Activated CD4-positive, alpha-beta memory T cell treated with anti-CD3 and anti-CD28 coated beads, Interleukin-2, amount 10 ng/mL, durations not matched to agents 7 days and 5 days (primary cell): ENCODE measurements around the gene KDM4F. TPM values are rescaled to one million over a fixed set of nuclear protein-coding genes. Genes with fewer than 3 reads are reported as not detected.
"Not testable (repeated sequence)": the region's sequence is repeated elsewhere in the genome, so short reads cannot be mapped to it uniquely, and the experiment has no call there.

Source experiments
- CTCF ChIA-PET: fragments of 350-600 bp; sonication (Branson Sonifier 250); formaldehyde crosslinking; loops from one replicate; lab custom pipeline; 2021; ENCODE audit warnings: antibody characterized with exemption, inconsistent platforms; lab: Charles Lee
- POLR2A ChIA-PET: fragments of 350-600 bp; sonication (Branson Sonifier 250); formaldehyde crosslinking; loops from one replicate; lab custom pipeline; 2021; ENCODE audit warnings: antibody characterized with exemption; lab: Charles Lee
- DNase-seq: peaks from one replicate; pipeline ENCODE4 v3.0.0-alpha.2; 2020
- H3K27ac Mint-ChIP-seq: one replicate; pipeline ENCODE4 v1.8.0; 2021; ENCODE audit warnings: mild to moderate bottlenecking, mixed read lengths
- H3K27me3 Mint-ChIP-seq: one replicate; pipeline ENCODE4 v1.8.0; 2021; ENCODE audit warnings: mixed read lengths
- H3K36me3 Mint-ChIP-seq: one replicate; pipeline ENCODE4 v1.8.0; 2021; ENCODE audit warnings: low read depth, mixed read lengths
- H3K4me1 Mint-ChIP-seq: one replicate; pipeline ENCODE4 v1.8.0; 2021; ENCODE audit warnings: mixed read lengths
- H3K4me3 Mint-ChIP-seq: one replicate; pipeline ENCODE4 v1.8.0; 2021; ENCODE audit warnings: mild to moderate bottlenecking, mixed read lengths
- H3K9me3 Mint-ChIP-seq: one replicate; pipeline ENCODE4 v1.8.0; 2021; ENCODE audit warnings: mixed read lengths
- total RNA-seq, 2 experiments: library from RNA; stranded (reverse); gene quantifications; one replicate each; pipeline ENCODE4 v1.2.3, GENCODE V29; 2021

Gene KDM4F
- total RNA-seq: not detected

DNA sequence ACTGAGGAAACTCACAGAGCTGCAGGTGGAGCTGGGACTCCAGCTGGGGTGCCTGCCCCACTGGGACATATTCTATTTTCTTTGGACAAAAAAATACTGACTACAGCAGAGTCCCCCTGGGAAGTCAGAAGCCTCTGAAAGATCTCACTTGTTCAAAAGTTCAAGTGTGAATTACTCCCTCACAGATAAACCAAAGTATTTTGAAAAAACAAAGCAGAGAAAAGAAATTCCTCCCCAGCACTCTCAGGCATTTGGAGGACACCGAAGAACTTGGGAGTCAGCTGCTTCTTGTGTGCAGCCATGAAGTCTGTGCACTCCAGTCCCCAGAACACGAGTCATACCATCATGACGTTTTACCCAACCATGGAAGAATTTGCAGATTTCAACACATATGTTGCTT is at the start of gene KDM4F:
TSS of gene KDM4F (plus strand) at position 301 of the 400 bp plus-strand sequence.
- H3K27ac Mint-ChIP-seq, H3K4me1 Mint-ChIP-seq, H3K4me3 Mint-ChIP-seq, POLR2A ChIA-PET, H3K9me3 Mint-ChIP-seq, CTCF ChIA-PET, H3K36me3 Mint-ChIP-seq, DNase-seq: not testable (repeated sequence)
- peaks cover 20% of the 10 kb centered on the region for H3K27me3 Mint-ChIP-seq

DNA sequence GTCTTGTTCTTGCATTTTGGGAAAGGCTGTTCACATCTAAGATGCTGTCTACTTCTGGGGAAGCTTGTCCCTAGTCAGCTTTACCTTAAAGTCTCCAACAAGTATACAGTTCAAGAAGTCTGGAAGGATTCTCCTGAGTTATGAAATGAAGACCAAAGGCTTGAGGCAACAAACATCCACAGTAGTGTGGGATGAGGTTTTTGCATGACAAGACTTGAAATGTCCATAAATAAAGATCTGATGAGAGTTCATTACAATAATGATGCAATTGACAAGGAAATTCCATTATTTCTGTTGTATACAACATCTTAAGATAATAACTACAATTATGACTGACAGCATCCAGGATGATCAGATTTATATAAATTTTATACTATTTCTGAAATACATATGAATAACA is 45.5 kb upstream of the KDM4F start:
- POLR2A ChIA-PET: no interaction called here
- Mint-ChIP-seq H3K27me3 (peaks cover 11% of the 10 kb centered on the region), H3K4me1 (no peaks in the 10 kb centered on the region), H3K9me3 (no peaks in the 10 kb centered on the region), H3K36me3 (no peaks in the 10 kb centered on the region), H3K27ac (no peak overlapping the region), H3K4me3 (no peak overlapping the region)
- CTCF ChIA-PET: no interaction called here
- DNase-seq: no peak

GRCh38 chr11:95005642-95006041 is 43.6 kb upstream of the KDM4F start:
- Mint-ChIP-seq H3K4me1 (no peaks in the 10 kb centered on the region), H3K27ac (no peak overlapping the region), H3K4me3 (no peak overlapping the region), H3K27me3 (peaks cover 11% of the 10 kb centered on the region), H3K36me3 (no peaks in the 10 kb centered on the region), H3K9me3 (no peaks in the 10 kb centered on the region)
- ChIA-PET CTCF (no interaction called here), POLR2A (no interaction called here)
- no peak for DNase-seq

GRCh38 chr11:95011376-95011775 is 37.8 kb upstream of the KDM4F start:
- CTCF ChIA-PET: no interaction called here
- POLR2A ChIA-PET: no interaction called here
- H3K4me1 Mint-ChIP-seq: no peaks in the 10 kb centered on the region
- no peak overlapping the region for H3K27ac Mint-ChIP-seq
- H3K4me3 Mint-ChIP-seq: no peak overlapping the region
- no peak for DNase-seq
- peaks cover 3% of the 10 kb centered on the region for H3K27me3 Mint-ChIP-seq
- H3K9me3 Mint-ChIP-seq: no peaks in the 10 kb centered on the region
- H3K36me3 Mint-ChIP-seq: no peaks in the 10 kb centered on the region

GRCh38 chr11:95014184-95014821 is 34.9 kb upstream of the KDM4F start:
- H3K27ac Mint-ChIP-seq: no peak overlapping the region
- no peak overlapping the region for H3K4me3 Mint-ChIP-seq
- H3K9me3 Mint-ChIP-seq: no peaks in the 10 kb centered on the region
- H3K36me3 Mint-ChIP-seq: no peaks in the 10 kb centered on the region
- ChIA-PET CTCF (no interaction called here), POLR2A (no interaction called here)
- no peaks in the 10 kb centered on the region for H3K4me1 Mint-ChIP-seq
- DNase-seq: no peak
- no peaks in the 10 kb centered on the region for H3K27me3 Mint-ChIP-seq

DNA sequence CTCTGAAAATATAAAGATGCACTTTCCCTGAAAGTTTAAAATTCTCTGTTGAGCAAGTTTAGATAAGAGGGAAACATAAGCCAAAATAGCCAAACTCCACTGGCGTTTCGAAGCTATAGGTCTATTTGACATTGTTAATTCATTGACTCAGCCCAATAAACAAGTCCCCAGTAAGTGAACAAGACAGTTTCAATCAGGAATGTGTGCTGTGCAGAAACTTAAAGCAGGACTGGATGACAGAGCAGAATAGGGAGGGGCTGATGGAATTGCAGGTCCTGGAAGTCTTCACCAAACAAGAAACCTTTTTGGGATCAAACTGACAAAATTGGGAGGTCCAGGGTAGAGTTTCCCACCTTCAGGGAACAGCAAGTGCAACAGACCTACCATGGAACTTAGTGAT is 33.1 kb upstream of the KDM4F start:
- Mint-ChIP-seq H3K4me1 (no peaks in the 10 kb centered on the region), H3K27me3 (no peaks in the 10 kb centered on the region), H3K36me3 (no peaks in the 10 kb centered on the region), H3K9me3 (no peaks in the 10 kb centered on the region), H3K4me3 (no peak overlapping the region), H3K27ac (no peak overlapping the region)
- CTCF ChIA-PET: no interaction called here
- POLR2A ChIA-PET: no interaction called here
- DNase-seq: no peak

GRCh38 chr11:95021468-95021867 is 27.8 kb upstream of the KDM4F start:
- DNase-seq, H3K27ac Mint-ChIP-seq: not testable (repeated sequence)

DNA sequence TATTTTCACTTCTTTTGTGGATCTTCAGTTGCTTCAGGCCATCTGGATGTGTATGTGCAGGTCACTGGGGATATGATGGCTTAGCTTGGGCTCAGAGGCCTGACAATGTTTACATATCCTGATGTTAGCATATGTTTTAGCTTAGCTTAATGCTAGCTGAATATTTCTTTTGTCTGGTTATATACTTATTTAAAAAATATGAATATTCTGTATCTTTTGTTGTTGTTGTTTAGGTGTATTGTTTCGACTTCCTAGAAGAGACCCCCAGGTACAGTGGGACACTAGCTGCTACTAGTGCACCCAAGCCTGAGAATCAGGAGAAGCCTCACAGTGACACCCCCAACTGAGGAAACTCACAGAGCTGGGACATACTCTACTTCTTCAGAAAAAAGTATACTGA is 24.3 kb upstream of the KDM4F start, which contains the start of gene KDM4E:
TSS of gene KDM4E (plus strand) at position 301 of the 400 bp plus-strand sequence. CDS start 300 bp downstream, outside the sequence.
- H3K4me1 Mint-ChIP-seq: no peaks in the 10 kb centered on the region
- no peaks in the 10 kb centered on the region for H3K27me3 Mint-ChIP-seq
- no peak within 1 kb of the TSS for H3K27ac Mint-ChIP-seq
- POLR2A ChIA-PET: no interaction called here
- no peaks in the 10 kb centered on the region for H3K36me3 Mint-ChIP-seq
- no peak for DNase-seq
- H3K4me3 Mint-ChIP-seq: no peak within 1 kb of the TSS
- no peaks in the 10 kb centered on the region for H3K9me3 Mint-ChIP-seq
- CTCF ChIA-PET: no interaction called here

More at GRCh38 chr11:95021468-95021867, 27.8 kb upstream of the KDM4F start:
- H3K4me1 Mint-ChIP-seq, H3K27me3 Mint-ChIP-seq, H3K9me3 Mint-ChIP-seq, H3K36me3 Mint-ChIP-seq, POLR2A ChIA-PET, CTCF ChIA-PET, H3K4me3 Mint-ChIP-seq: not testable (repeated sequence)

DNA sequence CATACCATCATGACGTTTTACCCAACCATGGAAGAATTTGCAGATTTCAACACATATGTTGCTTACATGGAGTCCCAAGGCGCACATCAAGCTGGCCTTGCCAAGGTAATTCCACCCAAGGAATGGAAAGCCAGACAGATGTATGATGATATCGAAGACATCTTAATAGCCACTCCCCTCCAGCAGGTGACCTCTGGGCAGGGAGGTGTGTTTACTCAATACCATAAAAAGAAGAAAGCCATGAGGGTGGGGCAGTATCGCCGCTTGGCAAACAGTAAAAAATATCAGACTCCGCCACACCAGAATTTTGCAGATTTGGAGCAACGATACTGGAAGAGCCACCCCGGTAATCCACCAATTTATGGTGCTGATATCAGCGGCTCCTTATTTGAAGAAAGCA is 23.6 kb upstream of the KDM4F start:
- POLR2A ChIA-PET, H3K36me3 Mint-ChIP-seq, H3K27ac Mint-ChIP-seq, H3K4me3 Mint-ChIP-seq, H3K27me3 Mint-ChIP-seq, DNase-seq, H3K9me3 Mint-ChIP-seq, H3K4me1 Mint-ChIP-seq, CTCF ChIA-PET: not testable (repeated sequence)

DNA sequence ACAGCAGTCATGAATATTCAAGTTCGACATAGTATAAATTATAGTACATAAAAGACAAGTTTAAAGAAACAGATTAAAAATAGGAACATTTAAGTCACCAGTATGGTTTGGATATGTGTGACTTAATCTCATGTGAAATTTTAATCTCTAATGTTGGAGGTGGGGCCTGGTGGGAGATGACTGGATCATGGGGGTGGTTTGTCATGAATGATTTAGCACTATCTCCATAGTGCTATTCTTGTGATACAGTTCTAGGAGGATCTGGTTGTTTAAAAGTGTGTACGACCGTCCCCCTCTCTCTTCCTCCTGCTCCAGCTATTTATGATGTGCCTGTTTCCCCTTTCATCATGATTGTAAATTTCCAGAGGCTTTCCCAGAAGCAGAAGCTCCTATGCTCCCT is 20.9 kb upstream of the KDM4F start:
- POLR2A ChIA-PET: no interaction called here
- no peaks in the 10 kb centered on the region for H3K9me3 Mint-ChIP-seq
- no peak for DNase-seq

GRCh38 chr11:95033051-95033450 is 16.2 kb upstream of the KDM4F start:
- no peak for DNase-seq
- CTCF ChIA-PET: no interaction called here
- POLR2A ChIA-PET: no interaction called here
- H3K27ac Mint-ChIP-seq: no peak overlapping the region
- H3K4me3 Mint-ChIP-seq: no peak overlapping the region
- peaks cover 20% of the 10 kb centered on the region for H3K27me3 Mint-ChIP-seq
- no peaks in the 10 kb centered on the region for H3K9me3 Mint-ChIP-seq
- peaks cover 1% of the 10 kb centered on the region for H3K4me1 Mint-ChIP-seq
- H3K36me3 Mint-ChIP-seq: no peaks in the 10 kb centered on the region

More for the DNA sequence above, 20.9 kb upstream of the KDM4F start:
- no peaks in the 10 kb centered on the region for H3K4me1 Mint-ChIP-seq
- no peak overlapping the region for H3K27ac Mint-ChIP-seq
- H3K36me3 Mint-ChIP-seq: no peaks in the 10 kb centered on the region
- H3K4me3 Mint-ChIP-seq: no peak overlapping the region
- H3K27me3 Mint-ChIP-seq: peaks cover 2% of the 10 kb centered on the region
- CTCF ChIA-PET: no interaction called here

GRCh38 chr11:95035316-95035715 is 13.9 kb upstream of the KDM4F start:
- ChIA-PET POLR2A (no interaction called here), CTCF (no interaction called here)
- H3K27ac Mint-ChIP-seq: no peak overlapping the region
- peaks cover 3% of the 10 kb centered on the region for H3K4me1 Mint-ChIP-seq
- peaks cover 24% of the 10 kb centered on the region for H3K27me3 Mint-ChIP-seq
- no peak overlapping the region for H3K4me3 Mint-ChIP-seq
- H3K9me3 Mint-ChIP-seq: no peaks in the 10 kb centered on the region
- DNase-seq: no peak
- H3K36me3 Mint-ChIP-seq: no peaks in the 10 kb centered on the region

GRCh38 chr11:95037356-95038035 is 11.7 kb upstream of the KDM4F start:
- Mint-ChIP-seq H3K4me3 (peak overlapping the region; percentile 8), H3K27me3 (peaks cover 26% of the 10 kb centered on the region)
- POLR2A ChIA-PET, H3K27ac Mint-ChIP-seq, DNase-seq, H3K9me3 Mint-ChIP-seq, CTCF ChIA-PET, H3K36me3 Mint-ChIP-seq, H3K4me1 Mint-ChIP-seq: not testable (repeated sequence)

DNA sequence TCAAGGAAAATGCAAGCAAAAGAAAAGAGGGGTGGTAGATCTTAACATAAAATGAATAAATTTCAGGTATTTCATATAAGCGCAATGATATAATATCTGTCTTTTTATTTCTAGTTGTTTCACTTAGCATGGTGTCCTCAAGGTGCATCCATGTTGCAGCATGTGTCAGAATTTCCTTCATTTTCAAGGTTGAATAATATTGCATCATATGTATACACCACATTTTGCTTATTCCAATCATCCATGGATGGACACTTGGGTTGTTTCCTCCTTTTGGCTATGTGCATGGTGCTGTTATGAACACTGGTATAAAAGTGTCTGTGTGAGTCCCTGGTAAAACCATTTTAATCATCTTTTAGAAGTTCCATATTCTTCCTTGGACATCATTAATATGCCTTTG is 7.0 kb upstream of the KDM4F start:
- peaks cover 9% of the 10 kb centered on the region for H3K4me1 Mint-ChIP-seq
- ChIA-PET CTCF (no interaction called here), POLR2A (no interaction called here)
- H3K4me3 Mint-ChIP-seq: no peak overlapping the region
- H3K27me3 Mint-ChIP-seq: peaks cover 23% of the 10 kb centered on the region
- H3K36me3 Mint-ChIP-seq: no peaks in the 10 kb centered on the region
- no peak for DNase-seq
- H3K9me3 Mint-ChIP-seq: no peaks in the 10 kb centered on the region
- no peak overlapping the region for H3K27ac Mint-ChIP-seq
